Measurements from ENCODE around the gene NAALADL2.

DNA sequence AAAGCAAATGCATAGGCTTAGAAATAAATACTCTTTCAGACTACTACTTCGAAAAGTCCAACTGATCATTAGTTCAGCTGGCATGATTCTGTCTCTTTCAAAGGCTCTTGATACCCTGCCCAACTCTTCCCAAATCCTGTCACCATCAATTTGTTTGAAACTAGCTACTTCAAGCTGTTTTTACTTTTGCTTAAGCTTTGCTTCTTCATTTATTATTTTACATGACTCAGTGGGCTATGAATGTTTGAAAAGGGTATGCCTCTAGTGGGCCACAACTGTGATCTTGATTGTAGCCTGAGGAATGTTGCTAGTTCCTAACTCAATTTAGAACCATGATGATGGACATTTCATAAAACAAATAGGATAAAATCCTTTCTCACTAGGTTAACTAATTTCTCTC is 340.8 kb downstream of the NAALADL2 start:
- TF ChIP-seq EZH2 (IDR thresholded peaks at IDR 0.05) (no peak), POLR2AphosphoS5 (IDR thresholded peaks at IDR 0.05; ENCODE audit: borderline replicate concordance, low read depth, low read length) (no peak), FOXP2 (optimal IDR thresholded peaks at IDR 0.05; ENCODE audit: control extremely low read depth, extremely low read length, insufficient read depth) (no peak)
